Heart left ventricle (tissue), 13 donors: ENCODE results near the gene SGSM2.

Source experiments
- POLR2A ChIP-seq, 2 donors: fragments of 450-650 bp; IDR thresholded peaks; one replicate each; pipeline ENCODE4 v1.6.1; 2017; ENCODE audit warnings: antibody characterized with exemption in 2 of 2, mild to moderate bottlenecking in 2 of 2, moderate library complexity in 2 of 2
- TF ChIP-seq, protein P1 (sequence below), 12 donors: fragments of 200-600 bp; sonication (generic) in 4 of 12; IDR thresholded peaks; one replicate each; pipeline versions ENCODE4 v1.5.0 to v1.8.0; 2018 to 2022; ENCODE audit warnings: antibody characterized with exemption in 12 of 12, mild to moderate bottlenecking in 5 of 12
- donor health status: ischemic (EF 13 %, LVEDD 7.1; RV severe dilation, severe dysfunction).
- donor health status: DM: no; HTN: yes; CAD: no.
- donor health status: DM: no; HTN: no; CAD: no.
- donor health status: ischemic (EF 25% LVEDD 6.9; RV normal size, moderate dysfunction).
- donor health status: ischemic (EF 25% LVEDD 5.7; RV mildly dilated, moderate dysfunction).
- donor health status: ischemic (EF 35%, LVEDD 5.7; RV mildly dilated, moderate dysfunction).
- donor health status: nonischemic (EF 11% LVEDD 7.7; RV severe dilation, severe dysfunction).
- donor health status: DM: yes; HTN: yes; CAD: no.
- donor health status: PGD.
- donor health status: ischemic (EF 29% LVEDD 5.4; RV normal size, mild dysfunction).
- donor health status: nonischemic (EF 23%, LVEDD 6.1; RV moderate dilation, normal function).

DNA sequence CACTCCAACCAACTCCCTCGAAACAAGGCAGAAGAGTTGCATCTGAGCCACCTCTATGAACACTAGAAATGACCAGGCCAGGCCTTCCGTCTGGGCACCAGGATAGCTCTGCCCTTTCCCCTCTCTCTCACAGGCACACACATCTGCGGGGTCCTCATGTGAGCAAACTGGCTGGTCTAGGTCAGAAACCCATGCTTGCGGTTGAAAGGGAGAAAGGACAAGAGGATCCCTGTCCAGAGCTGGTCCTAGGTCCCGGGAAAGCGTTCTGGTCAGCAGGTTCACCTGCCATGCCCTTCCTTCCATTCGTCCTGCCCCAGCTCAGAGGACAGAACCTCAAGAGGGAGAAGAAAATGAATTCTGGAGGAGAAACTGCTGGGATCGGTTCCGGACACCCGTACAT, 60.9 kb downstream of the SGSM2 start:
- TF ChIP-seq, protein P1, sequence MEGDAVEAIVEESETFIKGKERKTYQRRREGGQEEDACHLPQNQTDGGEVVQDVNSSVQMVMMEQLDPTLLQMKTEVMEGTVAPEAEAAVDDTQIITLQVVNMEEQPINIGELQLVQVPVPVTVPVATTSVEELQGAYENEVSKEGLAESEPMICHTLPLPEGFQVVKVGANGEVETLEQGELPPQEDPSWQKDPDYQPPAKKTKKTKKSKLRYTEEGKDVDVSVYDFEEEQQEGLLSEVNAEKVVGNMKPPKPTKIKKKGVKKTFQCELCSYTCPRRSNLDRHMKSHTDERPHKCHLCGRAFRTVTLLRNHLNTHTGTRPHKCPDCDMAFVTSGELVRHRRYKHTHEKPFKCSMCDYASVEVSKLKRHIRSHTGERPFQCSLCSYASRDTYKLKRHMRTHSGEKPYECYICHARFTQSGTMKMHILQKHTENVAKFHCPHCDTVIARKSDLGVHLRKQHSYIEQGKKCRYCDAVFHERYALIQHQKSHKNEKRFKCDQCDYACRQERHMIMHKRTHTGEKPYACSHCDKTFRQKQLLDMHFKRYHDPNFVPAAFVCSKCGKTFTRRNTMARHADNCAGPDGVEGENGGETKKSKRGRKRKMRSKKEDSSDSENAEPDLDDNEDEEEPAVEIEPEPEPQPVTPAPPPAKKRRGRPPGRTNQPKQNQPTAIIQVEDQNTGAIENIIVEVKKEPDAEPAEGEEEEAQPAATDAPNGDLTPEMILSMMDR (IDR thresholded peaks at IDR 0.05): no peak
- TF ChIP-seq POLR2A (IDR thresholded peaks at IDR 0.05): no peak
